SJCRH30 (cell line): ENCODE measurements around the gene CAPN9. TPM values are rescaled to one million over a fixed set of nuclear protein-coding genes. Genes with fewer than 3 reads are reported as not detected.

ENCODE experiments used
- DNase-seq, 2 experiments: peaks; one replicate each; pipeline ENCODE4 v3.0.0-alpha.2; 2015 to 2020
- H3K27ac ChIP-seq: fragments of 250-450 bp; sonication (Bioruptor Pico); 2 replicates; pipeline ENCODE4 v1.5.1; 2020; ENCODE audit warnings: mild to moderate bottlenecking, moderate library complexity
- H3K27me3 ChIP-seq: fragments of 250-450 bp; sonication (Bioruptor Pico); 2 replicates; pipeline ENCODE4 v1.5.1; 2020; ENCODE audit warnings: mild to moderate bottlenecking, moderate library complexity
- H3K36me3 ChIP-seq: fragments of 250-450 bp; sonication (Bioruptor Pico); 2 replicates; pipeline ENCODE4 v1.5.1; 2020; ENCODE audit warnings: mild to moderate bottlenecking, moderate library complexity
- H3K4me1 ChIP-seq: fragments of 250-450 bp; sonication (Bioruptor Pico); 2 replicates; pipeline ENCODE4 v1.5.1; 2020; ENCODE audit warnings: mild to moderate bottlenecking, moderate library complexity
- H3K4me3 ChIP-seq: fragments of 250-450 bp; sonication (Bioruptor Pico); 2 replicates; pipeline ENCODE4 v1.5.1; 2020; ENCODE audit warnings: mild to moderate bottlenecking, moderate library complexity
- H3K9me3 ChIP-seq: fragments of 250-450 bp; sonication (Bioruptor Pico); replicated peaks from 2 replicates; pipeline ENCODE4 v1.5.1; 2020; ENCODE audit warnings: mild to moderate bottlenecking, moderate library complexity
- total RNA-seq: library from RNA; depleted of rRNA; stranded (reverse); fragments of >200 nt; shearing (Covaris generic); gene quantifications from 2 replicates; pipeline ENCODE4 v1.2.3, GENCODE V29; 2014

Gene CAPN9
- total RNA-seq, 1 experiment from 2014 or later, result not detected

DNA sequence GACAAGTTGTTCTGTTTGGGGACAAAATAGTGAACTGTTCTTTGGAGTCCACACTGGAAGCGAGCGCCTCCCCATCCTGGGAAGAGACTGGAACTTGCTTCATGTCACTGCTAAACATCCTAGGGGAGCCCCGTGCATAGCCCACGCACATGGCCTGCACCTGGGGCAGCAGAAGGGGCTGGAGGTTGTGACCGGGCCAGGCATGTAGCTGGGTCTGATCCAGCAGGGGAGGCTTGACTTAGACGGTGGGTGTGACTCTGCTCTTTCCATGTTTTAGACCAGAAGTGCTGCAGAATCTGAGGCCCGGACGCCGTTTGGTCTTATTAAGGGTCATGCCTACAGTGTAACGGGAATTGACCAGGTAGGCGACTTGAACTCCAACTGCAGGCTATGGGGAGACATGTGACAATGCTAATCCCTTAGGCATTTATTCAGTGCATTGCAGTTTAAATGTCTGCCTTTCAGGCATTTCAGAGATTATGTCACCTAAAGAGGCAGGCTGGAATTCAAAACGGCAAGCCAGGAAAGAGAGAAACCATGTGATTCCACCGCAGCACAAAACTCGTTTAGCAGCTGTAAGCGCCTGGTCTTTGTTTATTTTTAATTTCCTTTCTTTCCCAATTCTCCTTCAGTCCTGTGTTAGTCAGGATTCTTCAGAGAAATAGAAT lies 21.8 kb downstream of the CAPN9 start:
- DNase-seq, result peak in 1 of 2 experiments; percentile 37

DNA sequence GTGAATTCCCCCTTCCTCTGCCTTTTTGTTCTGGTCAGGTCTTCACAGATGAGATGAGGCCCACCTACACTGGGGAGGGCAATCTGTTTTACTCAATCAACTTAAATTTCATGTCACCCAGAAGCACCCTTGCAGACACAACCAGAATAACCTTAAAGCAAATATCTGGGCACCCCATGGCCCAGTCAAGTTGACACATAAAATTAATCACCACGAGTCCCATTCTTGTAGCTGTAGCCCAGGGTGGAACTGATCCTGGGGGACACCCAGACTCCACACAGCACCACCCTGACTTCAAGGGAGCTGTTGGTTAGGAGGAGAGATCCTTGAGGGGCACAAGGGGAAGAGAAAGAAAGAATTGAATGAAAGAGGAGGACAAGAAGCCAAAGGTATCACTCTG lies 23.1 kb downstream of the CAPN9 start:
- Histone ChIP-seq H3K9me3 (no peaks in the 10 kb centered on the region), H3K27ac (no peak overlapping the region)
- no peak for DNase-seq

More for the DNA sequence above, 21.8 kb downstream of the CAPN9 start:
- no peak overlapping the region for H3K4me3 ChIP-seq
- no peaks in the 10 kb centered on the region for H3K27me3 ChIP-seq
- no peaks in the 10 kb centered on the region for H3K9me3 ChIP-seq
- H3K4me1 ChIP-seq, result peaks cover 7% of the 10 kb centered on the region
- no peak overlapping the region for H3K27ac ChIP-seq
- no peaks in the 10 kb centered on the region for H3K36me3 ChIP-seq

DNA sequence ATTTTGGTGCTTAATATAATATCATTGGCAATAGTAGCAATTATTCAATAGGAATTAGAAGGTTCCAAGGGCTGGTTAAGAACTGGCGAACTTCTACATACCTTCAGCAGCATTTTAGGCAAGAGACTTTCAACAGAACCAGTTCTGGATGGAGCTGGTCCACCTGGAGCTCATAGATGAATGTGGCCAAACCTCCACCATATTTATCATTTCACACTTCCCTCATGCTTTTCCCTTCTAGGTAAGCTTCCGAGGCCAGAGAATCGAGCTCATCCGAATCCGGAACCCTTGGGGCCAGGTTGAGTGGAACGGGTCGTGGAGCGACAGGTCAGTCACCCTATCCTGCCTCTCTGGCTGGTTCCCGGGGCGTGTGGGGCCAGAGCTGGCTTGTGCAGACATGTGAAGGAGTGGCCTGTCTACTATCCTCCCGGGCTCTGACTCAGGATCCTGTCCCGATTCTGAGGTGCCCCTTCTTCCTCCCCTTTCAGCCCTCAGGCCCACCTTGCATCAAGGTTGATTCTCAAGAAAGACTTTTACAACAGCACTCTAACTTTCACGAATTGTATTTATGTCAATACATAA lies 24.7 kb downstream of the CAPN9 start:
- H3K27me3 ChIP-seq, result no peaks in the 10 kb centered on the region

More for the DNA sequence above, 23.1 kb downstream of the CAPN9 start:
- H3K4me3 ChIP-seq, result no peak overlapping the region
- peaks cover 7% of the 10 kb centered on the region for H3K4me1 ChIP-seq
- no peaks in the 10 kb centered on the region for H3K36me3 ChIP-seq
- H3K27me3 ChIP-seq, result no peaks in the 10 kb centered on the region

DNA sequence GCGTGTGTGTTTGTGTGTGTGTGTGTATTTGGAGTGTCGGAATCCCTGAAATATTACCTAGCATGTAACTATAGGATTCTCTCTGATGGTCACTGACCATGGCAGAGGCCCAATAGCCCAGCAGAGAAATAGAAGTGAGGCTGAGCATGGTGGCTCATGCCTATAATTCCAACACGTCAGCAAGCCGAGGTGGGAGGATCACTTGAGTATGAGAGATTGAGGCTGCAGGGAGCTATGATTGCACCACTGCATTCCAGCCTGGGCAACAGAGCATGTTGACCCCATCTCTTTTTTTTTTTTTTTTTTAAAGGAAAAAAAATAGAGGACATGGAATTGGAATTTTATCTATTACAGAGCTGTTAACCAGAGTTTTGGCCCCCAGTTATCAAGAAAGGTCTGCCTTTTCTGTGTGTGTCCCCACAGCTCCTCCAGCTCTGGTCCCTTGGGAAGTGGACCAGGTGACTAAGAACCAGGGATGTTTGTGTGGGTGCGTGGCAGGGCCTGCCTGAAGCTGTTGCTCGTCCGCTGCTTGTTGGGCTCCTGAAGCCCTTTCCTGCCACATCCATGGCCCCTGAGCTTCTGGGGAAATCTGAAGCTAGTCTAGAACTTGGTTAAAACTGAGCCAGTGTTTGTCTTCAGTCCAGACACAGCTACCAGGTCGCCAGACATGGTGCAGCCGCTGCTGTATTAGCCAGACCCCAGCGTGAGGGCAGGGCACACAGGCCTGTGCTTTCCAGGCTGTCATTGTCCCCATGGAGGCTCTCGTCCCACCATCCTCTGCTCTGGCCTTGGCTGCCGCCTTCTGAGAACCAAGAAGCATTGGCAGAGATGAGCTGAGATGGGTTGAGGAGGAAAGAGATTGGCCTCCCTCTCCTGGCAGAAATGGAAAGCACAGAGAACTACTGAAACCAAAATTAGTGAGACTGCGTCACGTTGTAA lies 25.5 kb downstream of the CAPN9 start:
- Histone ChIP-seq H3K4me3 (no peak overlapping the region), H3K4me1 (peaks cover 7% of the 10 kb centered on the region), H3K36me3 (no peaks in the 10 kb centered on the region), H3K9me3 (no peaks in the 10 kb centered on the region), H3K27me3 (no peaks in the 10 kb centered on the region), H3K27ac (no peak overlapping the region)
- DNase-seq, result peak in 1 of 2 experiments; percentile 60

More for the DNA sequence above, 24.7 kb downstream of the CAPN9 start:
- no peak for DNase-seq
- no peaks in the 10 kb centered on the region for H3K36me3 ChIP-seq
- no peak overlapping the region for H3K27ac ChIP-seq
- H3K4me1 ChIP-seq, result peaks cover 7% of the 10 kb centered on the region
- H3K4me3 ChIP-seq, result no peak overlapping the region
- H3K9me3 ChIP-seq, result no peaks in the 10 kb centered on the region

DNA sequence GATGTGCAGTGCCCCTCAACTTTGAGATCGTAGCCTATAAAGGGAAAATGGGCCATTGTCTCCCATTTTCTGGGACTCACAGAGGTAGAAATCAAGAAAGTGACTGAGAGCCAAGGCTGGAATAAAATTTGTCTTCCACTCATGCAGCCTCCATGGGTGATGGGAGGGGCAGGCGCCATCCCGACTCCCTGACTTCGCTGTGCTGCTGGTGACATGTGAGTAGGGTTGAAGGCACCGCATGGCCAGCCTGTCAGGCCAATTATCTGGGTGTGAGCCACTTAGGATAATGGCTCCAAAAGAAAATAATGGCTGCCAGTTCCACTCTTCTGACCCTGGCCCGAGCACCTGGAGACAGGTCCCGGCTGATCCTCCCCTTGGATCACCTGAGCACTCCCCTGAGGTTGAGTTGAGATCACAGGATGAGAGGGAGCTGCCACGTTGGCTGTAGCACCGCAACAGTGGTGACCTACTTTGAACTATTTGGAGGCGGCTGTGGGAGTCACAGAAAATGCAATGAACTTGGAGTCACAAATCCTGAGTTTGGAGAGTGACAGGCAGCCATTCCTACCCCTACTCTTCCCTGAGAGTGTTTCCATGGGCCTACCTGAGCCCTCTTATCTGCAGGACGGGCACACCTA lies 26.3 kb downstream of the CAPN9 start:
- peaks cover 7% of the 10 kb centered on the region for H3K4me1 ChIP-seq
- no peaks in the 10 kb centered on the region for H3K36me3 ChIP-seq
- H3K4me3 ChIP-seq, result no peak overlapping the region
- H3K27ac ChIP-seq, result no peak overlapping the region
- no peak for DNase-seq
- no peaks in the 10 kb centered on the region for H3K27me3 ChIP-seq
- no peaks in the 10 kb centered on the region for H3K9me3 ChIP-seq

DNA sequence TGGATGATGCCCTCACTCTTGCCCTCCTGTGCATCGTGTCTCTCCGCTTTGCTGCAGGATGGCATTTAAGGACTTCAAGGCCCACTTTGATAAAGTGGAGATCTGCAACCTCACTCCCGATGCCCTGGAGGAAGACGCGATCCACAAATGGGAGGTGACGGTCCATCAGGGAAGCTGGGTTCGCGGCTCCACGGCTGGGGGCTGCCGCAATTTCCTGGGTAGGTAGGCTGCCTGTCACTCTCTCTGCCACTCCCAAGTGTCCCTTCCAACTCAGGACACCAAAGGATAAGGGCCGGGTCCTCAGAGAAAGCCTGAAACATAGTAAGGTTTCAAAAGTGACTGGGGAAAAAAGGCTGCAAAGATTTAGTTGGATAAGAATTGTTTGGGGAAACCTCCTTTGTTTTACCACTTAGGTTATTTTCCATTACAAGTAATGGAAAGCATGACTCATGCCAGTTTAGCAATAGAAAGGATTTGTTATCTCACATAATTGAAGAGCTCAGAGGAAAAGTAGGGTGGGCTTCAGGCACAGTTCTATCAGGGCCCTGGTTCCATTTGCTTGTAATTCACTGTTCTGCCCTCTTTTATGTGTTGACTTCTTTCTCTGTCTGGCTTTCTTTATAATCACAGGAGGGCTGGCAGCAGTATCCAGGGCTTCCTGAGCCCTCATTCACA lies 31.9 kb downstream of the CAPN9 start:
- Histone ChIP-seq H3K4me3 (no peak overlapping the region), H3K27me3 (no peaks in the 10 kb centered on the region), H3K36me3 (no peaks in the 10 kb centered on the region), H3K9me3 (no peaks in the 10 kb centered on the region), H3K27ac (no peak overlapping the region), H3K4me1 (peaks cover 16% of the 10 kb centered on the region)
- no peak for DNase-seq

DNA sequence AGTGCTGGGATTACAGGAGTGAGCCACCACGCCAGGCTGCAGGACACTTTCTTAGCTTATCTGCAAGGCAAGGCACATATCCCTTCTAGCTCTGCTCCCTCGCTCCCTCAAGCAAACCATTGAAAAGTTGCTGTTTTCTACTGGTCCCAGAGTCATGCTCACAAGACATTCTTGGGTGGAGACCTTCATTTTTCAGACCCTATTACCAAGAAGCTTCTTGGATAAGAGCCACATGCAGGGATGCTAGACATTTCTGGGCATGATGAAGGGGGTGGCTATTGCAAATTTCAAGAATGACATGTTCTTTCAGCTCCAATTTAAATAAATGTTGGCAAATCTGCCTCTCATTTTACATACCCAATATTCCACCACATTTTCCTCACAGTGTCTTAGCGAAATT lies 33.9 kb downstream of the CAPN9 start:
- no peaks in the 10 kb centered on the region for H3K36me3 ChIP-seq
- H3K27ac ChIP-seq, result no peak overlapping the region
- H3K4me3 ChIP-seq, result no peak overlapping the region
- peak in 1 of 2 experiments; percentile 16 for DNase-seq
- H3K4me1 ChIP-seq, result peaks cover 16% of the 10 kb centered on the region
- H3K9me3 ChIP-seq, result no peaks in the 10 kb centered on the region
- no peaks in the 10 kb centered on the region for H3K27me3 ChIP-seq

DNA sequence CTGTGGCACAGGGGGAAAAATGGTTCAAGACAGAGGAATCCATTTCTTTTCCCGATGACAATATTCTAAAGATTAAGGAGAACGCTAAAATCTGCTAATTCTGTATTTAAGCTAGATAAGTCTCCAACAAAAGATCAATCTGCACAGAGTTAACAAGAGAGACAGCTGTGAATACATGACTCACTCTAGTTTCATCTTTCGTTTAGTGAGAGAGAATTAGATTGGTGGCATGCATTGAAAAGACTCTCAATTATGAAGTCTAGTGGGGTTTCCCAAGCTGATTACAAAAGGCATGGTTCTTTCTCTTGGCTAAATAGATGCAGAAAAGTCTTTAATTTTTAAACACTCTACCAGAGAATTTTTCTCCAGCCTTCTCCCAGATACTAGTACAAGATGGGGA lies 34.4 kb downstream of the CAPN9 start:
- DNase-seq, result peak in 1 of 2 experiments; percentile 65
- Histone ChIP-seq H3K9me3 (no peaks in the 10 kb centered on the region), H3K4me1 (peaks cover 16% of the 10 kb centered on the region)

DNA sequence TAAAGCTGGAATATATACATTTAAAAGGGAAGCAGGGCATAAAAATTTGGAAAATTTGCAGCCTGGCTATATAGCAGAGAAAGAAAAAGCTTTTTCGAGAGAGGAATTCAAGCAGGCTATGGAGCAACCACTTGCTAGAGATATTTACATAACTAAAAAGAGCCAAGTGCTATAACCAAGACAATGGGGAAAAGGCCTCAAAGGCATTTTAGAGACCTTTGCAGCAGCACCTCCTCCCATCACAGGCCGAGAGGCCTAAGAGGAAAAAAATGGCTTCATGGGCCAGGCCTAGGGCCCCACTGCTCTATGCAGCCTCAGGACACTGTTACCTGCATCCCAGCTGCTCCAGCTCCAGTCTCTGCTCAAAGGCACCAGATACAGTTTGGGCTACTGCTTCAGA lies 37.0 kb downstream of the CAPN9 start:
- no peak overlapping the region for H3K4me3 ChIP-seq
- H3K36me3 ChIP-seq, result no peaks in the 10 kb centered on the region
- no peak for DNase-seq
- no peak overlapping the region for H3K27ac ChIP-seq
- no peaks in the 10 kb centered on the region for H3K9me3 ChIP-seq
- peaks cover 16% of the 10 kb centered on the region for H3K4me1 ChIP-seq
- no peaks in the 10 kb centered on the region for H3K27me3 ChIP-seq

More for the DNA sequence above, 34.4 kb downstream of the CAPN9 start:
- H3K36me3 ChIP-seq, result no peaks in the 10 kb centered on the region
- peak overlapping the region; percentile 3; the same call in 1 of the 2 replicates for H3K27ac ChIP-seq
- no peaks in the 10 kb centered on the region for H3K27me3 ChIP-seq
- H3K4me3 ChIP-seq, result no peak overlapping the region

DNA sequence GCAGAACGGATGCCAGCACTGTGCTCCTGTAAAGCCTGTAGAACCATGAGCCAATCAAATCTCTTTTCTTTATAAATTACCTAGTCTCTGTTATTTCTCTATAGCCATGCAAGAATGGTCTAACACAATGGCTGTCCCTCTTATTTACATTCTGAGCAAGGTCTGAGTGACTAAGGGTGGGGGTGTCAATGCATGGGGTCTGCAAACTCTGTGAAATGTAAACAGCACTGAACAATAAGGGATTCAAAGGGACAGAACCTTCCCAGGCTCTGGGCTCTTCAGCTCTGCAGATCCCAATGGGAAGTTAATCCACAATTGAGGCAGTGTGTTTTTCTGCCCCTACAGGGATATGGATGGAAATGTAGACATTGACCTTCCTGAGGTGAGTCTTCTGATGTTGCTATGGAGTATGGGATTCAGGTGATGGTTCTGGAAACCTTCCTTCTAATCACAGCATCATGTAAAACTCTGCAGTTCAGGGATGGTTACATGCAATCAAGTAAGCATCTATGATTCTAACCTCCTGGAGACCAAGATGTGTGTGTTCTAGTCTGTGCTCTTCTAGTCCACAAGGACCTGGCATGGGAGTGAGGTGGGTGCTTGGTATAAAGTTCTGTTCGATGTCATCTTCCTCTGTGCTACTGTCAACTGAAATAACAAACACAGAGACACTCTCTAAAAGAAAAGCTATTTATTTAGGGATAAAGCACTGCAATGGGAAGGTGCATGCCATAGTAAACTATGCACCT lies 38.6 kb downstream of the CAPN9 start:
- no peak for DNase-seq
- Histone ChIP-seq H3K4me1 (peaks cover 16% of the 10 kb centered on the region), H3K27me3 (no peaks in the 10 kb centered on the region), H3K4me3 (no peak overlapping the region), H3K9me3 (no peaks in the 10 kb centered on the region), H3K36me3 (no peaks in the 10 kb centered on the region), H3K27ac (no peak overlapping the region)

DNA sequence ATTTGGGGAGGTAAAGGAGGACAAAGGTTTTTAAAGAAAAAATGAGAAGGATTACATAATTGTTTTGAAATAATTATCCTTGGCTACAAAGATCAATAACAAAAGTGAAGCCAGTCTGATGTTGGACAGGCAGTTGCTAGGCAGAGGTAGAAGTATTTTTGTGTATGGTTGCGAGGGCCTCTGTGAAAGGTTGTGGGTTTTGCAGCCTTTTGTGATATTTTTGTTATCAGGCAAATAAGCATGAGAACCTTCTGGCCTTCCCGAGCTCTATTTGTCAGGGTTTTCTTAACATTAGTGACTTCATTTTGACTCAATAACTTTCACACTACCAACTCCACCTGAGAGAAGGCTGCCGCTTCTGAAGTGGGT lies 39.2 kb downstream of the CAPN9 start:
- DNase-seq, result no peak

DNA sequence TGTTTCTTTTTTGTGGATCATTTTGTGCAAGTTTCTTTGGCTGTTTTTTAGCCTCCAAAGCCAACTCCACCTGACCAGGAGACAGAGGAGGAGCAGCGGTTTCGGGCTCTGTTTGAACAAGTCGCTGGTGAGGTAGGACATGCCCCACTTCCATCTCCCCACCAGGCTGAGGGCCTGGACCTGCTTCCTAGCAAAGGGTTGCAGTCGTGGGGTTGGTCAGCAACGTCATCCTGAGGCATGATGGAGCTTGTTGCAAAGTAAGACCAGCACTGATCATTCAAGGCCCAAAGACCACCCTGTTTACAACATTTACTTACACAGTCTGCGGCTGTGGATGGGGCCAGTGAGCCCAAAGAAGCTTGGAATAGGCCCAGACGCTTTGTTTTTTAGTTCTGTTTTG lies 40.3 kb downstream of the CAPN9 start:
- Histone ChIP-seq H3K27ac (no peak overlapping the region), H3K4me3 (no peak overlapping the region), H3K4me1 (no peaks in the 10 kb centered on the region; the same call in 1 of the 2 replicates), H3K27me3 (no peaks in the 10 kb centered on the region), H3K9me3 (no peaks in the 10 kb centered on the region), H3K36me3 (no peaks in the 10 kb centered on the region)
- DNase-seq, result no peak

More for the DNA sequence above, 39.2 kb downstream of the CAPN9 start:
- H3K4me3 ChIP-seq, result no peak overlapping the region
- H3K27me3 ChIP-seq, result no peaks in the 10 kb centered on the region
- H3K36me3 ChIP-seq, result no peaks in the 10 kb centered on the region
- peaks cover 11% of the 10 kb centered on the region for H3K4me1 ChIP-seq
- H3K9me3 ChIP-seq, result no peaks in the 10 kb centered on the region
- H3K27ac ChIP-seq, result no peak overlapping the region

DNA sequence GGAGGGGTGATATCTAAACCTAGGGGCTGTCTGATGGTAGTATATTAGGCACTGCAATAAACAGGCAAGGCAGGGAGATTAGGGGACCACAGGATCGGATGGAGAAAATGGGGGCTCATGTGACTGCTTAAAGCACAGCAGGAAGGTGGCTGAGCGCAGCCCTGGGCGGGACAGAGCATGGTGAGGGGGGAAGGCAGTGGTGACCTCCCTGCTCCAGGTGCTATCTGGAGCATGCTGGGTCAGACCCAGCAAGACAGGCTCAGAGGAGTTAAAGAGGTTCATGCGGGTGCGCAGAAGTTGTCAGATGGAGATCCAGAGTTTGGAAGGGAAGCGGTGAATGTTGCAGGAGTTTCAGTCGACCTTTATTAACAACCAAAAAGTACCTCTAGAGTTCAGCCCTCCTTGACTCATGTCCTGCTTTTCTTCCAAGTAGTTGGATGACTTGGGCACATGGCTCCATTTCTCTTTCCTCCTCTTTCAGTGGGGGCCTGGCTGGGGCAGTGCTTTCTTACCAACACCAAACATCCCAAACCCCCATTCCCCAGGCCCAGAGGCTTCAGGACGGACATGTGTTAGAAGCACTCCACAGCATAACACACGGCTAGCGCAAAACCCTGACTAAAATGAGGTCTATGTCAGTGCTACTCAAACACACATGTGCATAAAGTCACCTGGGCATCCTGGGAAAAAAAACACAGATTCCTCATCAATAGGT lies 41.5 kb downstream of the CAPN9 start:
- Histone ChIP-seq H3K9me3 (no peaks in the 10 kb centered on the region), H3K36me3 (no peaks in the 10 kb centered on the region), H3K27ac (no peak overlapping the region), H3K27me3 (no peaks in the 10 kb centered on the region), H3K4me3 (no peak overlapping the region), H3K4me1 (no peaks in the 10 kb centered on the region)
- no peak for DNase-seq
